Cerebellar nuclear complex (tissue), 1 donor: ENCODE measurements around the gene DCUN1D2.

Experiments
- DNase-seq, 2 experiments: peaks; one replicate each; lab custom pipeline; 2025; lab: John Stamatoyannopoulos, UW

Gene DCUN1D2

GRCh38 chr13:113407103-113407530 is 83.4 kb downstream of the DCUN1D2 start:
- no peak for DNase-seq

GRCh38 chr13:113406321-113407102 is 84.0 kb downstream of the DCUN1D2 start:
- DNase-seq, result no peak
